K562 (cell line): Measurements from ENCODE around the gene MFN1. TPM values are rescaled to one million over a fixed set of nuclear protein-coding genes. Genes with fewer than 3 reads are reported as not detected.

ENCODE experiments used
- CBX1 ChIP-seq: sonication (generic); IDR thresholded peaks from 2 replicates; pipeline ENCODE4 v1.6.1; 2016; ENCODE audit warnings: antibody characterized with exemption, low read depth, mild to moderate bottlenecking
- E2F6 ChIP-seq, 2 experiments: IDR thresholded peaks; 2 replicates each; pipeline ENCODE4 v1.6.1; 2011; ENCODE audit warnings: borderline replicate concordance in 1 of 2, control low read depth in 1 of 2, low read depth in 1 of 2, low read length in 1 of 2, mild to moderate bottlenecking in 1 of 2, mixed read lengths in 1 of 2, moderate library complexity in 1 of 2; ENCODE audit not compliant: insufficient read depth in 1 of 2, insufficient read length in 1 of 2, poor library complexity in 1 of 2, severe bottlenecking in 1 of 2; ENCODE audit errors: extremely low read depth in 1 of 2
- ETS2 ChIP-seq: IDR thresholded peaks from 2 replicates; pipeline ENCODE4 v1.6.1; 2016; ENCODE audit warnings: borderline replicate concordance, missing genetic modification characterization, mild to moderate bottlenecking, moderate library complexity, missing compliant biosample characterization; ENCODE audit not compliant: poor library complexity, severe bottlenecking
- HDGF ChIP-seq: fragments of 450-650 bp; IDR thresholded peaks from 2 replicates; pipeline ENCODE4 v1.6.1; 2016
- HNRNPUL1 ChIP-seq: fragments of 200-400 bp; formaldehyde crosslinking; IDR thresholded peaks from 2 replicates; pipeline ENCODE4 v1.6.1; 2017; ENCODE audit warnings: low read length
- ILK ChIP-seq: fragments of 450-650 bp; IDR thresholded peaks from 2 replicates; pipeline ENCODE4 v1.6.1; 2016; ENCODE audit warnings: missing genetic modification characterization, low read depth, mild to moderate bottlenecking, missing compliant biosample characterization, moderate library complexity, borderline replicate concordance
- MAFK ChIP-seq: IDR thresholded peaks from 2 replicates; pipeline ENCODE4 v1.6.1; 2011; ENCODE audit warnings: low read length, improper control_type of control experiment
- NR2F6 ChIP-seq: fragments of 450-650 bp; formaldehyde crosslinking; IDR thresholded peaks from 2 replicates; pipeline ENCODE4 v1.4.0; 2020; ENCODE audit warnings: mild to moderate bottlenecking
- PHTF2 ChIP-seq: fragments of 250-450 bp; sonication (Bioruptor Pico); IDR thresholded peaks from 2 replicates; pipeline ENCODE4 v1.5.0; 2021; ENCODE audit warnings: mild to moderate bottlenecking
- PML ChIP-seq: IDR thresholded peaks from 2 replicates; pipeline ENCODE4 v1.6.1; 2012; ENCODE audit warnings: low read length, inconsistent platforms
- SIN3A ChIP-seq, 2 experiments: fragments of 150-350 bp in 1 of 2; IDR thresholded peaks; 2 replicates each; pipeline ENCODE4 v1.6.1; 2011 to 2016; ENCODE audit warnings: borderline replicate concordance in 2 of 2, low read depth in 2 of 2, low read length in 2 of 2, mild to moderate bottlenecking in 2 of 2, moderate library complexity in 2 of 2; ENCODE audit not compliant: control insufficient read depth in 1 of 2
- SRSF3 ChIP-seq: fragments of 200-400 bp; formaldehyde crosslinking; IDR thresholded peaks from 2 replicates; pipeline ENCODE4 v1.6.1; 2016; ENCODE audit warnings: mild to moderate bottlenecking, low read length, moderate library complexity; ENCODE audit not compliant: insufficient read depth
- ZFP36 ChIP-seq: fragments of 150-350 bp; IDR thresholded peaks from 2 replicates; pipeline ENCODE4 v1.6.1; 2018; ENCODE audit warnings: low read length, low read depth; ENCODE audit not compliant: partially characterized antibody
- ZNF282 ChIP-seq: sonication (generic); formaldehyde crosslinking; IDR thresholded peaks from 2 replicates; pipeline ENCODE4 v1.8.1; 2023; ENCODE audit warnings: missing genetic modification reagents
- polyA plus RNA-seq, 8 experiments: library from polyadenylated mRNA; depleted of rRNA in 4 of 8; stranded (reverse) in 5 of 8; unstranded in 3 of 8; fragments of >200 nt; fragmentation: Nextera tagmentation in 2 of 8; fragmentation: Illumina TruSeq in 1 of 8; extraction: Ambion mirVana in 2 of 8; extraction: Trizol in 1 of 8; gene quantifications; 2 replicates each; pipeline versions ENCODE4 v1.2.1 to v1.2.3, GENCODE V29; 2011 to 2014; ENCODE audit warnings: inconsistent platforms in 1 of 8, missing spikeins in 1 of 8
- total RNA-seq, 7 experiments: library from RNA; depleted of rRNA in 6 of 7; stranded (reverse); fragments of >200 nt in 6 of 7; fragmentation: Illumina TruSeq in 2 of 7; extraction: Trizol in 2 of 7; gene quantifications; 2 replicates each; pipeline versions ENCODE4 v1.2.1 to v1.2.3, GENCODE V29; 2011 to 2021; ENCODE audit warnings: low replicate concordance in 1 of 7
- TF ChIP-seq, protein P1 (sequence below): fragments of 450-650 bp; IDR thresholded peaks from 2 replicates; pipeline ENCODE4 v1.6.1; 2016; ENCODE audit warnings: mild to moderate bottlenecking, moderate library complexity

MFN1 gene
- total and polyA plus RNA-seq, 9 of the 15 experiments (the other 6 are each of a cell fraction or from before 2014, with no cell fraction given) = 10.5 to 42.7 (median 22.6) TPM

- TF ChIP-seq, protein P1, sequence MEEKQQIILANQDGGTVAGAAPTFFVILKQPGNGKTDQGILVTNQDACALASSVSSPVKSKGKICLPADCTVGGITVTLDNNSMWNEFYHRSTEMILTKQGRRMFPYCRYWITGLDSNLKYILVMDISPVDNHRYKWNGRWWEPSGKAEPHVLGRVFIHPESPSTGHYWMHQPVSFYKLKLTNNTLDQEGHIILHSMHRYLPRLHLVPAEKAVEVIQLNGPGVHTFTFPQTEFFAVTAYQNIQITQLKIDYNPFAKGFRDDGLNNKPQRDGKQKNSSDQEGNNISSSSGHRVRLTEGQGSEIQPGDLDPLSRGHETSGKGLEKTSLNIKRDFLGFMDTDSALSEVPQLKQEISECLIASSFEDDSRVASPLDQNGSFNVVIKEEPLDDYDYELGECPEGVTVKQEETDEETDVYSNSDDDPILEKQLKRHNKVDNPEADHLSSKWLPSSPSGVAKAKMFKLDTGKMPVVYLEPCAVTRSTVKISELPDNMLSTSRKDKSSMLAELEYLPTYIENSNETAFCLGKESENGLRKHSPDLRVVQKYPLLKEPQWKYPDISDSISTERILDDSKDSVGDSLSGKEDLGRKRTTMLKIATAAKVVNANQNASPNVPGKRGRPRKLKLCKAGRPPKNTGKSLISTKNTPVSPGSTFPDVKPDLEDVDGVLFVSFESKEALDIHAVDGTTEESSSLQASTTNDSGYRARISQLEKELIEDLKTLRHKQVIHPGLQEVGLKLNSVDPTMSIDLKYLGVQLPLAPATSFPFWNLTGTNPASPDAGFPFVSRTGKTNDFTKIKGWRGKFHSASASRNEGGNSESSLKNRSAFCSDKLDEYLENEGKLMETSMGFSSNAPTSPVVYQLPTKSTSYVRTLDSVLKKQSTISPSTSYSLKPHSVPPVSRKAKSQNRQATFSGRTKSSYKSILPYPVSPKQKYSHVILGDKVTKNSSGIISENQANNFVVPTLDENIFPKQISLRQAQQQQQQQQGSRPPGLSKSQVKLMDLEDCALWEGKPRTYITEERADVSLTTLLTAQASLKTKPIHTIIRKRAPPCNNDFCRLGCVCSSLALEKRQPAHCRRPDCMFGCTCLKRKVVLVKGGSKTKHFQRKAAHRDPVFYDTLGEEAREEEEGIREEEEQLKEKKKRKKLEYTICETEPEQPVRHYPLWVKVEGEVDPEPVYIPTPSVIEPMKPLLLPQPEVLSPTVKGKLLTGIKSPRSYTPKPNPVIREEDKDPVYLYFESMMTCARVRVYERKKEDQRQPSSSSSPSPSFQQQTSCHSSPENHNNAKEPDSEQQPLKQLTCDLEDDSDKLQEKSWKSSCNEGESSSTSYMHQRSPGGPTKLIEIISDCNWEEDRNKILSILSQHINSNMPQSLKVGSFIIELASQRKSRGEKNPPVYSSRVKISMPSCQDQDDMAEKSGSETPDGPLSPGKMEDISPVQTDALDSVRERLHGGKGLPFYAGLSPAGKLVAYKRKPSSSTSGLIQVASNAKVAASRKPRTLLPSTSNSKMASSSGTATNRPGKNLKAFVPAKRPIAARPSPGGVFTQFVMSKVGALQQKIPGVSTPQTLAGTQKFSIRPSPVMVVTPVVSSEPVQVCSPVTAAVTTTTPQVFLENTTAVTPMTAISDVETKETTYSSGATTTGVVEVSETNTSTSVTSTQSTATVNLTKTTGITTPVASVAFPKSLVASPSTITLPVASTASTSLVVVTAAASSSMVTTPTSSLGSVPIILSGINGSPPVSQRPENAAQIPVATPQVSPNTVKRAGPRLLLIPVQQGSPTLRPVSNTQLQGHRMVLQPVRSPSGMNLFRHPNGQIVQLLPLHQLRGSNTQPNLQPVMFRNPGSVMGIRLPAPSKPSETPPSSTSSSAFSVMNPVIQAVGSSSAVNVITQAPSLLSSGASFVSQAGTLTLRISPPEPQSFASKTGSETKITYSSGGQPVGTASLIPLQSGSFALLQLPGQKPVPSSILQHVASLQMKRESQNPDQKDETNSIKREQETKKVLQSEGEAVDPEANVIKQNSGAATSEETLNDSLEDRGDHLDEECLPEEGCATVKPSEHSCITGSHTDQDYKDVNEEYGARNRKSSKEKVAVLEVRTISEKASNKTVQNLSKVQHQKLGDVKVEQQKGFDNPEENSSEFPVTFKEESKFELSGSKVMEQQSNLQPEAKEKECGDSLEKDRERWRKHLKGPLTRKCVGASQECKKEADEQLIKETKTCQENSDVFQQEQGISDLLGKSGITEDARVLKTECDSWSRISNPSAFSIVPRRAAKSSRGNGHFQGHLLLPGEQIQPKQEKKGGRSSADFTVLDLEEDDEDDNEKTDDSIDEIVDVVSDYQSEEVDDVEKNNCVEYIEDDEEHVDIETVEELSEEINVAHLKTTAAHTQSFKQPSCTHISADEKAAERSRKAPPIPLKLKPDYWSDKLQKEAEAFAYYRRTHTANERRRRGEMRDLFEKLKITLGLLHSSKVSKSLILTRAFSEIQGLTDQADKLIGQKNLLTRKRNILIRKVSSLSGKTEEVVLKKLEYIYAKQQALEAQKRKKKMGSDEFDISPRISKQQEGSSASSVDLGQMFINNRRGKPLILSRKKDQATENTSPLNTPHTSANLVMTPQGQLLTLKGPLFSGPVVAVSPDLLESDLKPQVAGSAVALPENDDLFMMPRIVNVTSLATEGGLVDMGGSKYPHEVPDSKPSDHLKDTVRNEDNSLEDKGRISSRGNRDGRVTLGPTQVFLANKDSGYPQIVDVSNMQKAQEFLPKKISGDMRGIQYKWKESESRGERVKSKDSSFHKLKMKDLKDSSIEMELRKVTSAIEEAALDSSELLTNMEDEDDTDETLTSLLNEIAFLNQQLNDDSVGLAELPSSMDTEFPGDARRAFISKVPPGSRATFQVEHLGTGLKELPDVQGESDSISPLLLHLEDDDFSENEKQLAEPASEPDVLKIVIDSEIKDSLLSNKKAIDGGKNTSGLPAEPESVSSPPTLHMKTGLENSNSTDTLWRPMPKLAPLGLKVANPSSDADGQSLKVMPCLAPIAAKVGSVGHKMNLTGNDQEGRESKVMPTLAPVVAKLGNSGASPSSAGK = 0 out of 2 replicates have a peak, but pooled peaks have one; percentile 11
- TF ChIP-seq NR2F6 (CRISPR knock-in tag) (no peak), MAFK (peak; percentile 23; the same call in 1 of the 2 replicates), SIN3A (IDR thresholded peaks at IDR 0.05; ENCODE audit: borderline replicate concordance in 2 of 2, control insufficient read depth in 1 of 2, low read depth in 2 of 2, low read length in 2 of 2) (no peak), ILK (no peak), HNRNPUL1 (no peak), ETS2 (tag) (no peak), ZNF282 (no peak), CBX1 (no peak), HDGF (no peak), ZFP36 (no peak), PHTF2 (CRISPR knock-in tag) (no peak), E2F6 (IDR thresholded peaks at IDR 0.05; ENCODE audit: borderline replicate concordance in 1 of 2, extremely low read depth in 1 of 2, insufficient read depth in 1 of 2, insufficient read length in 1 of 2, low read depth in 1 of 2, low read length in 1 of 2, poor library complexity in 1 of 2, severe bottlenecking in 1 of 2) (no peak), SRSF3 (no peak), PML (no peak)
Observed at GRCh38 chr3:179321668-179322285, 25.7 kb upstream of the MFN1 start (continued).
